ENCODE measurements around the gene HOXB2.

Gene HOXB2

DNA sequence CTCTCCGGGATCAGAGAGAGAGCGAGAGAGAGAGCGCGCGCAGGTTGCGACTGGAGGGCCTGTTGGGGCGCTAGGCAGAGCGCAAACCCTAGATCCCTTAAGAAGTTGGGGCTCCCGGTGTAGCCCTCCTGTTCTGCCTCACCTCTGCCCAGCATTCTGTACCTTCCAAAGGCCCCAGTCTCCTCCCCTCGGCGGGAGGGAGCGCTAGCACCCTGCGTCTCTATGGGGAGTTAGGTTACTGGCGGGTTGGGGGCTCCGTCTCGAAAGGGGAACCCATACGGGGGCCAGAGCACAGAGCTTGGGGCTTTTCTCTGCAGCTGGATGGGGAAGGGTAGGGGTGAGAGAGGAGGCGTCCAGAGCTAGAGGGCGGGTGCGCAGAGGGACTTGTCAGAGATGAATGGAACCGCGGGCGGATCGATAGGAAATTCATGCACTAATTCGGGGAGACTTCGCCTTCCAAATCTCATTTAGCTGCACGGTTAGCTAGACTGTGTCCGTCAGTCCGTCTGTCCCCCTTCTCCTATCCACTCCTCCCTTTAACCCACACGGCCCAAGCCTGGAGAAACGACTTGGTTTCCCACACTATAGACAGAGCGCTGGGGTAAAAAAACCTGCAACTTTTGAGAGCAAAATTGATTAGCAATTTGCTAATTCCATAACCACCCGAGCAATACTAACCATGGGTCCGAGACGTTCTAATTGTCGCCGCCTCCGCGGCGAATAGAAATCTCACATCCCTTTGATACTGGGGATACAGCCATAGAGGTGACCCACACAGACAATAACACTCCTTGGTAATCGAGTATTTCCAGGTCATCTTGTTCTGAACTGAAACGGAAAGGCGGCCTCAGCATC lies 33.9 kb upstream of the HOXB2 start:
- DNase-seq (ENCODE audit: low spot score) = no peak

DNA sequence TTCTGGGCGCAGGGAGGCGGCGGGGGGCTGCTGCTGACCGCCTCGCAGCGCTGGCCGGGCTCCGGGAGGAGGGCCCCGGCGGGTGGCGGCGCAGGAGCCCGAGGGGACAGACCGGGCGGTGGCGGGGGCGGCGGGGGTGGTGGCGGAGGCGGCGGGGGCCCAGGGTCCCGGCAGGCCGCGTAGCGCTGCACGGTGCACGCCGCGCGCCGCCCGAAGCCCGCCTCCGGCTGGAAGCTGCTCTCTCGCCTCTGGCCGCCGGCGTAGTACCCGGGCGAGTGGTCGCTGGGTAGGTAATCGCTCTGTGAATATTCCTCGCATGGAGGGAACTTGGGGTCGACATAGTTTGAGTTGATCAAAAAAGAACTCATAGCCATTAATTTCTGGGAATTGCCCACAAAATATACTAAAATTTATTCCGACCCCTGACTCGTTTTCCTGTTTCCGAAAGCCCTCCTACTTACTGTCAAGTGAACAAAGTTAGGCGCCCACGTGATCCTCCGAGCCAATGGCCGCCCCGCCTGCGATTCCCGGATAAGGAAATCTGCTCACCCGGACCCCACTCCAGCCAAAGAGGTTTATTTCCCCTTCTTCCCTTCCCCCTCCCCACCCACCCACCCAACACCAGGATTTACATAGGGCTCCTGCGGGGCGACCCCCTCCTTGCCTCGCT lies 33.2 kb upstream of the HOXB2 start, which contains the start of gene HOXB4:
TSS of gene HOXB4 (minus strand) at position 405 of the 670 bp plus-strand sequence. CDS start at position 374, 31 bp downstream.
- peak; percentile 68 for DNase-seq (ENCODE audit: low spot score)

DNA sequence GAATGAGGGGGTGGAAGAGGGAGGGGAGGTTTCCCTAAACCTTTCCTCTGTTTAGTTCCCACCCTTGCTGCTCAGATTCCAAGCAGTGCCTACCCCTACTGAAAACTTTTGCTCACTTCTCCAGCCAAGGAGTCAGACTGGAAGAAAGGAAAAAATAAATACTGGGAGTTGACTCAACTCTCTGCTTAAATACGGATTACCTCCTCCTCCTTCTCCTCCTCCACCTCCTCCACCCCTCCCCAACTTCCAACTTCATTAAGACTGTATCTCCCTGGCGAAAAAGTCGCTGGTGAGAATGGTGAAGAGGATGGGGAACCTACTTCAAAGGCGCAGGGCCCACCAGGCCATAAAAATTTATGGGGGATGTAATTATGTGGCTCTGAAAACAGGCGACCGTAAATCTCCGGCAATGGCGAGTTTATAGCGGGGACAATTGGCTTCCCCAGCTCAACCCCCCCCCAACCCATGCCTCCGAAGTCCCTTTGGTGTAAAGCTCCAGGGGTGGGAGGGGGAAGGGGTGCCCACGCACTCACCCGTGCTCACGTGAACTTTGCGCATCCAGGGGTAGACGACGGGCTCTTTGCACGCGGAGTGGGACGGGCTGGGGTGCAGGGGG lies 32.5 kb upstream of the HOXB2 start:
- DNase-seq (ENCODE audit: low spot score) = no peak

DNA sequence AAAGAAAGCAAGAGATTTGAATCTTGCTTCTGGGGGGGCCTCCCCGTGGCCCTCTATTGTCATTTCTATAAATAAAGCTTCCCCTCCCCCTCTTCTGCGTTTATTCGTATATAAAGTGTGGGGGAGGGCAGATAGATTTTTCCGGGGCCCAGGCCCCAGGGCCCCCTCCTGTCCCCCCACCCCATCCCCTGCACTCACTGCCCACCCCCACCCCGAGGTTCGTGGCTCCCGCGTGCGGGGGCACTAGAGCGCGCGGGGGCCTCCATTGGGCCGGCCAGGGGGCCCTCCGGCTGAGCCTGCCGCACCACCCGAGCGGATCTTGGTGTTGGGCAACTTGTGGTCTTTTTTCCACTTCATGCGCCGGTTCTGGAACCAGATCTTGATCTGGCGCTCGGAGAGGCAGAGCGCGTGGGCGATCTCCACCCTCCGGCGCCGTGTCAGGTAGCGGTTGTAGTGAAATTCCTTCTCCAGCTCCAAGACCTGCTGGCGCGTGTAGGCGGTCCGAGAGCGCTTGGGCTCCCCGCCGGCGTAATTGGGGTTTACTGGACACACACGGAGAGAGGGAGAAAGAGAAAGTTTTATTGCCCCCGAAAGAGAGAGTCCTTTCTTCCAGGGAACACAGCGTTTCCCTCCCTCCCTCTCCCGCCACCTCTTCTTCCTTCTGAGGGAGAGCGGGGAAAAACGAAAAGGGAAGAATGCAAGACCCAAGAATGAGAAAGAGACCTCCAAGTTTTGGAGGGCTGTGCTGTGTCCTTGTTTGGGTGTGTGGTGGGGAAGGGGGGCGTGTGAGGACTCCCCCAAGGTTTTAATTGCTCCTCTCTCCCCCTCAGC lies 31.8 kb upstream of the HOXB2 start:
- DNase-seq (ENCODE audit: low spot score) = no peak

DNA sequence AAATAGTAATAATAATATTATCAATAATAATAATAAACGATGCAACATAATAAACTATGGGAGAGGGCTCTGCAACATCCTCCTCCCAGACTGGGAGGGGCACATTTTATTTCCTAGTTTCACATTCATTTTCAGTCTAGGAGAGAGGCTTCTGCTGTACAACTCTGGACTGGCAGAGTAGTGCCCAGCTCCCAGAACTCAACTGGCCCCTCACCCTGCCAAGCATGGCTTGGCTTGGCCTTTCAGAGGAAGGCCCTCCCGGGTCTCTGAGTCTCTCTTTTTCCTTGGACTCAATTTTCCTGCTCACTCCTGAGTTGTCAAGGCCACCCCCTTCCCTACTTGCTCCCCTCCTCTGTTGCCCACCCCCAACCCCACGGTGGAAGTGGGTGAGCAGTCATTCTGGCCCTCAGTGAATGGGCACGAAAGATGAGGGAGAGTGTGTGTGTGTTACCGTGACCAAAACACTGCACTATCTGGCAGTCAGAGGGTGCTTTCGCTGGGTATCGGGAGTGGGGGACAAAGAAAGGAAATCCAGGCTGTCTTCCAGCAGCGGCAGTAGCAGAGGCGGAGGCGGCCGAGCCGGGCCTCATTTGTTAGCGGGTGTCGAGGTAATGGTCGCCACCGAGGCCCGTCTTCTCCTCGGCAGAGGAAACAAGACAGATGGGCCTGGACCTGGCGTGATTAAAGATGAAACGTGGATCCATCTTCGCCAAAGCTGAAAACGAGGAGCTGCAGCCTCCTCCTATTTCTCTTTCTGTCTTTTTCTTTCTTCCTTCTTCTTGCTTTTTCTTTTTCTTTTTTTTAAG lies 31.0 kb upstream of the HOXB2 start:
- no peak for DNase-seq (ENCODE audit: low spot score)

DNA sequence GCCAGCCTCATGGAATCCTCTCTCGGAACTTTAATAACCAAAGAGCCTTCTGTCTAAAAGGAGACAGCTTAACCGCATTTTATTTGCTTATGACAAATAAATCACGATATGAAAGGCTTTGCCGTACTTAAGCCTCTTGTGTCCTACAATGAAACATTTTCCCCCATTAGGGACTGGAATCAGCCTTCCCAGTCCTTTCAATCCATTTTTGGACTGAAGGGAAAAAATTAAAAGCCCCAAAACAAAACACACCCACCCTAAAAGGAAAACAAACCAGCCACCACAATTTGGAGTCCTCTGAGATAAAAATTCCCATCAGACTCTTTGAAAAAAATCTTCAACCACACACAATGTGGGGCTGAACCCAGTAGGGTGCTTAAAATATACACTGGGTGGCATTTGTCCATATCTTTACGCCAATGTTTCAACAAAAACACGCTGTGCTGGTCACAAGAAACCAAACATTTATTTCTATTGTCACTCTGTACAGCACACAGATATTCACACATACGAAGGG lies 30.2 kb upstream of the HOXB2 start:
- DNase-seq (ENCODE audit: low spot score) = no peak

DNA sequence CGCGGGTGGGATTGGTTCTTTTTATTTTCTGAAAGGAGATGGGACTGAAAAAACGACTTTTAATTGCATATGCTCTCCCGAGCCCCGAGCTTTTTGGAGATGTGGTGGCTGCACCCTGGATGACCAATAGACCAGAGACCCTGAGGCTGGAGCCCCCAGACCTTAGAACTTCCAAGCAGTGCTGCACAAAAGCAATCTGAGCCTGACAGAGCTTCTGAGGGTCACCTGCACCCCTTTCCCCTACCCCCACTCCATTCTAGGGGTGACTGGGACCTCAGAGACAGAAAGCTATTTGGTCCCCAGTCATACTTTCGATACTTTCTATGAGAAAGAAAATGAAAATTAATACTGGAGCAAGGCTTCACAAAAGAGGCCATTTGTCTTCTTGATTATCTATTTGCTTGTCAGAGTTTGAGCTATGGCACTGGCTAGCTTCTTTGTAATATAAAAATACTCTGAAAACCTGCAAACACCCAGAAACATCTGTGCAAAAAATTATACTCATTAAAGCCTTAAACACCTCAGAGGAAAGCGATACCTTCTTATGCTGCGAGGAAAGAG lies 29.7 kb upstream of the HOXB2 start:
- no peak for DNase-seq (ENCODE audit: low spot score)

DNA sequence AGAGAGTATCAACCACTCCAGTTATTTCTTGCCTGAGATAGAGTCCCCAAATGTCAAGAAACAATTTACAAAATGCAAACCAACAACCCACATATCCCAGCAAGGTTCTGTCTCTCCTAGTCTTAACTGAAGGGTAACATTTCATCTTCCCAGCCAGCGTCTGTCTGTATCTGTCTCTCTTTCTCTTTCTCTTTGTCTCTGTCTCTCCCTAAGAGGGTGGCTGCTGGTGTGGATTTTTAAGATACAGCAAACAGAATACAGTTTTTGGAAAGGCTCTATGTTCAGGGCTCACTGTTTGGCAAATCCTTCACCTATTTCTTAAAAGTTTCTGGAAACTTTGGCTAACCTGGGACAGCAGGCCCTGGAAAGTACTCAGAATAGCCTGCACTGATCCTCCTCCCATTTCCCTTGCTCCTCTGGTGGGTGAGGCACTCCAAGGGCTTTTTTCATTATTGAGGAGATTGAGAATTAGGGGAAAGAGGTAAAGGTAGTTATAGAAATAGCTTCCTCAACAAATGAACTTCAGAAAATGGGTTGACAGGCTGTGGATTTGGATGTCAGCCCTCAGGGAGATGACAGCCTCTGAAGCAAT lies 27.0 kb upstream of the HOXB2 start:
- DNase-seq (ENCODE audit: low spot score) = no peak

DNA sequence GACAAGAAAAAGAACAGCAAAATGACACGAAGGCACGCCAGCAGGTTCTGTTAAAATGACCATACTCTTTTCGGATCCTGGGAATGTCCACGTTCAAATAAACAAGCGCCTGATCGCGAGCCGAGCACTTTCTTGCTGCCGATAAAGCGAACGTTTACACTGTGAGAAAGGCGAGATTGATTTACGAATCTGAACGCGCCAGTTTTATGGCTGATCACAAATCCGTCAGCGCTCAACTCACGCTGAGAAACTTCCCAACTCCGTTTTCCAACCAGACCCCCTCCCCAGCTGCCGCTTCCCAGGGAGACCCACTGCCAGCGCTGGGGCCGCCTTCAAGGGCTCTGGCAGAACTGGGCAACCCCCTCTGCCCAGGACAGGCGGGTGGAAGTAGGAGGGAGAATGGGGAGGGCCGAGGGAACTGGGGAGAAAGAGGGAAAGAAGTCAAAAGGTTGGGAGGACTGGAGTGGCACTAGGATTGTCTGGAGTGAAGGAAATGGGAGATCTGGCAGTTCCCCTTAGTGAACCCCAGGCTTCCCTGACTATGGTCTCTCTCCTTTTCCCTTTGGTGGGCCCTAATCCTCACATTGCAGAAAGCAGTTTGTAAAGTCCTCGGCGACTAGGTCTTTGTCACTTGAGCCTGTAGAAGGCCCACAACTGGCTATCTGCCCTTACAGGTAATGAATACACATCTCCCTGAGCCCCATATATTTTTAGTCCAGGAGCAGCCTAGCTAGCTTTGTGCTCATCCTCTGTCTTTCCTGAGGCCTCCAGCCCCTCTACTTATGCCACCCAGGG lies 26.3 kb upstream of the HOXB2 start:
- no peak for DNase-seq (ENCODE audit: low spot score)

DNA sequence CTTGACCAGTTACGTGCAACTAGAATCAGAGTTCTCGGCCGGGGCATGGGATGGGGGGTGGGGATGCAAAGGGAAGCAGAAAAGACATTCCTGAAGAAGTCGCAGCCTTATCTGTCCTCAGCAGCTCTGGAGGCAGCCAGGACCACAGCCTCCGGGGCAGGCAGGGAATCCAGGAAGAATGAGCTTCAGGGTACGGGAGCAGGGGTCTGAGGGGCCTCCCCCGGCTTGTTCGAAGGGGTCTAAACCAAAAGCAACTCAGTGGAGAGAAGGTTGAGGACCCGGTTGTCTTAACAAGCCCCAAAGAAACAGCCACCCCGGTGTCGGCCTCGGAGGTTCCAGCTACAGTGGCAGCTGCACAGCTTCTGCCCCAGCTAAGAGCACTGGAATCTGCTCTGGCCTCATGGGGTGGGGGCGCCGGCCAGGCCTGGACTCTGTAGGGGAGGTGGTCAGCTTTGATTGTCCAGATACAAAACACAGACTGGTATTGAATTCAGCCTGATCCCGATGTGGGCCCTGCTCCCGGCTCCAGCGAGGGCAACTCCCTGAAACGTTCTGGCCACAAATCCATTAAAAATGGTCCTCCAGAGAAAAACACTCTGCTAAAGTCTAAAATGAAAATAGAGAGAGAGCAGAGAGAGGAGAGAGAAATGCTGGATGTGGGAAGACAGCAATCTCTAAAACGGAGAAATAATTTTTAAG lies 25.6 kb upstream of the HOXB2 start:
- no peak for DNase-seq (ENCODE audit: low spot score)

DNA sequence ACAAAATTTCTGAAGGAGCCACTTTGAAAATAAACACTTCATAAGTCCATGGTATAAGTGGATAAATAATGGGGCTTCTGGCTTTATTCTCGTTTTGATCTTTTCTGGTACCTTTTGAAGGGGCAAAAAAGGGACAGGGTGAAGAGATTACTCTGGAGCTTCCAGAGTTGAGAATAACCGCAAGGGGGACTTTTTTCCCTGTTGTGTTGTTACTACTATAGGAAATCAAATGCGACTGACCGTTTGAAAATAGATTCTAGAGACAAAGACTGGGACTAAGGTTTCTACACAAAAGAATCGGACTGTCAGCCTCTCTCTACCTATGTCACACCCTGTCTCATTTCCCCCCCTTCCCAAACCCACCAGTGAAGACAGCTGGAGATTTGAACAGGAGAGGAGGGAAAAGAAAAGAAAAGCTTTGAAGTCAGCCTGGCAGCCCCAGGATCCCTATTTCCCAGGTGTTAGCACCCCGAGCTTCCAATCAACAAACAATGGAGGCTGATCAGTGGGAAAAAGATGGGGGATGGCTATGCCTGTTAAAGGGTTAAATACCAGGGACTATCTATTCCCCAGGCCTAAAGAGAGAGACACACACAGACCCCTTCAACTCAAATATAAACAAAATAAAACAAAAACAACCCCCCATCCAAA lies 24.9 kb upstream of the HOXB2 start:
- DNase-seq (ENCODE audit: low spot score) = no peak

DNA sequence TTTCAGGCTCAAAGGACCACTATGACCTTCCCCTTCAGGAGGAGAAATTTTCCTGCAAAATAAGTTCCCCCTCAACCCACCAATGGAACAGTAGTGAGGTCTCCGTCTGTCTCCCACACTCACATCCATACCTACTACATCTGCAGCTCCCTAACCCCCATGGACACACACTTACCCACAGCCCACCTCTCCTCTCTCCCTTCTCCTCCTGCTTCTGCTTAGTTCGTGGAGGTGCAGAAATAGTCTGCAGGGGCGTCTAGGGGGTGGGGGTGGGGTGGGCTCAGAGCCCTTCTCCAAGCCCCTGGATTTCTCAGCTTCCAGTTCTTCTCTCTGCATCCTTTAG lies 24.3 kb upstream of the HOXB2 start:
- no peak for DNase-seq (ENCODE audit: low spot score)

DNA sequence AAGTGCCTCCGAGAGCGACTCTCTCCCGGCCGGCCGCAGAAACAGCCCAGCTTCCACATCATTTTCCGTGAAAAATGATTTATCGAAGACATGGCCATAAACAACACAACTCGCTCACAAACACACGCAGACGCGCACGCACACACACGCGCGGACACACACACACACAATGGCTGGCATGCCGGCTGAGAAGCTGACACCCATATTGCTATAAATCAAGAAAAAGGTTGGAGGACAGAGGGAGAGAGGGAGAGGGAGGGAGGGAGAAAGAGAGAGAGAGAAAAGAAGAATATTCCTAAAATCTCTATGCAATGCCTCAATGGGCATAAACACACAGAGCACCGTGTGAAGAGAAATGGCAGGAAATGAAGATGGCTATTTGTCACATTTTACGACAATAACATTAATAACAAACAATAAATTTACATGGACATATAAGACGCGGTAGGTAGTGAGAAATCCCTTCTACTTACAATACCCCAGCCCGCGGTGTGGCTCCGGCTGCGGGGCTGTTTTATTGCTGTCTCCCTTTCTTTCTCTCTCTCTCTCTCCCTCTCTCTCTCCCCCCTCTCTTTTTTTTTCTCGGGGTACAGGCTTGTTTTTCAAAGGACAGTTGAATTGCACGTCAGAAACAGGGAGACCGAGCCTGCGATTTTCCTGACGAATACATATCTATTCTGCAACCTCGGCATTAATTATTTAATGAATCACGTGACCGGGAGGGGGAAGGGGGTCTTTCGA lies 23.8 kb upstream of the HOXB2 start:
- DNase-seq (ENCODE audit: low spot score) = no peak

DNA sequence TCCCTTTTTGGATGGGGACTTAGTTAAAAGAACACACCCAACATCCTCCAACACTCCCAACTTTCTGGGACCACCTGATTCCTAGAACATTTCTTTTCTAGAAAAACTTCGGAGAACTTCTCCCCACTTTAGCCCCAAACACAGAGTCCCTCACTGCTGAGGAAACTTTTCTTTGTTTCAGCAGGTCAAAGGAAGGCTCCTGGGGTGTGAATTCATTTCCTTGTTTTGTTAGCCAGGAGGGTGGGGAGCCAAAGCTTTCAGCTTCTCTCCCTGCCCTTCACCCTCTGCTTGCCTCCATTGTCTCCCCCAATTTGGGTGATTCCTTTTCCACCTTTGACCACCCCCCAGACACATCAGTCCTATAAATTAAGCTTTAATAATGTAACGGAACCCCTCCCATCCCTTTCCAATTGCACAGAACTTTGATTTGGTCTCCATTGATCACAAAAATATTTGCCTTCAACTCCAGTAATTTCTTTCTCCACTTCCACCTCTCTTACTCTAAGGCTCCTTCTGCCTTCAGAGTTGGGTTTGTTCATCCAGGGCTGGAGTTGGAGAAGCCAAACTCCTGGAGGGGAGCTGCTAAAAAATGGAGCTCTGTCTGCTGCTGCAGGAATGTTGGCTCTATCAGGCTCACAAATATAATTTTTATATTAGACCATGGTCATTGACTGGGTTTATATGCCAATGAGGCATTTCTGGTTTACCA lies 22.9 kb upstream of the HOXB2 start:
- no peak for DNase-seq (ENCODE audit: low spot score)

DNA sequence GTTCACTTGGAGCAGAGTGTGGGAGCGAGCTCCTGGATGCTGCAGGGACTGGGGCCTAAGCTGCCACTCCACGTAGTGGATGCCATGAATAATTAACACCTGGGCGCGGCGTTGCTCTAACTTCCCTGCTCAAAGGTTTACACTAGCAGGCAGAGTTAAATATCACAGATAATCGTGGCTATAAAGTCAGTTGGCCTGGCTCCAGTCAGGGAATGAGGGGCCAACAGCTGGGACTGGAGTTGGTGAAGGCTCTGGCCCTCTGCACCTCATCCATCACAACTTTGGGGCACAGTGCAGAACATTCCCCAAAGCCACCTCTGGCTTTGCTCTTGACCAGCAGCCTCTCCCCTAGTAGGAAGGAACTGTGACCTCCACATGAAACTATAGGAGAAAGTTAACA lies 22.3 kb upstream of the HOXB2 start:
- DNase-seq (ENCODE audit: low spot score) = no peak

DNA sequence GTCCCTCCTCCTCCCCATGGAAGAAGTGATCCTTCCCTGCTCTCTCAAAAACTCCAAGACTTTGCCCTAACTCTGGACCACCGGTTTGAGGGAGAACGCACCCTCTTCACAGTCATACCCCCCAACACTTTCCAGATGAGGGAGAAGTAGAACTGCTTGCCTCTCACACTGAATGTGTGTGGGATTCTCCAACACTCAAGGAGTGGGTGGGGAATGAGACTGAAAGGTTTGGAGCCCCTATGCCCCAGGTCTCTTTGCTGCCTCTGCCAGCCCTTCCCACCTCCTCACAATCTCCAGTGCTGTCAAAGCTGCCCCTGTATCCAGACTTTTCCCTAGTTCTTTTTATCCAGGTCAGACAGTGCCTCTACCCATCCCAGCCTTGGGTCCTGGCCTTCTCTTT lies 21.8 kb upstream of the HOXB2 start:
- no peak for DNase-seq (ENCODE audit: low spot score)

All from CD4-positive, alpha-beta T cell treated with Interleukin-6 at 100 ng/mL for 8 hours (primary cell).